LHCN-M2 (cell line): Measurements from ENCODE around the gene IPP. TPM values are rescaled to one million over a fixed set of nuclear protein-coding genes. Genes with fewer than 3 reads are reported as not detected.
"Not testable (repeated sequence)": the region's sequence is repeated elsewhere in the genome, so short reads cannot be mapped to it uniquely, and the experiment has no call there.

Source experiments
- DNase-seq: peaks from one replicate; pipeline ENCODE4 v3.0.0-alpha.2; 2012; ENCODE audit warnings: low read depth
- total RNA-seq: library from RNA; depleted of rRNA; stranded (reverse); fragments of >200 nt; gene quantifications from 2 replicates; pipeline ENCODE4 v1.2.3, GENCODE V29; 2014

The IPP gene
- total RNA-seq, 1 experiment from 2014 or later, result 11.5 TPM

DNA sequence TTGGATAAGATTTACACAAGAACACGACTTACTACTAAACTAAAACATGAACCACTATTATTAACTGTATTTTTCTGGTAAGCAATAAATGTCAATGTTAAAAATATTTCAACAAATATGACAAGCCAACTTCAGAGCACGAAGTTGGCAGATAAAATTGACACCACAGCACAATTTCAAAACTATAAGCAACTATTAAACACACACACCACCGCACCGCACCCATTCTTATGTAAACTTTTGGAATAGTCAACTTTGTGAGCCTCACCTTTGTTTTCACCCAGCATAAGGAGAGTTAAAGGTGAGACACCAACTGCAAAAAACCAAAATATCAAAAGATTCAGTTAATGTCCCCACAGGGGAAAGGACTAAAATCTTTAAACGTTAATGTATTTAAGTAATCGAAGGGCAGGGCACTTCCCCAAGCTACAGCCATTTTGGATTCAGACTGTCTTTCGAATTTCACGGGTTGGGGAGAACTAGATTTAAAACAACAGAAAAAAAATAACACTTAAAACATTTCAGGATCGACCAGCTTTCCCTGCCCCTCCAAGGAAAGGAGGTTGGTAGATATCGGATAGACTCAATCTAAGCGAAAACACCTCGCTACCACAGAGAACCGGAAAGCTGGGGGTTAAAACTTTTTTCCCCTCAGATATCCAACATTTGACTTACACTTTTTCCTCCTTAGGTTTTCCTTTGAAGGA, 65.0 kb downstream of the IPP start:
- peak; percentile 3 for DNase-seq

DNA sequence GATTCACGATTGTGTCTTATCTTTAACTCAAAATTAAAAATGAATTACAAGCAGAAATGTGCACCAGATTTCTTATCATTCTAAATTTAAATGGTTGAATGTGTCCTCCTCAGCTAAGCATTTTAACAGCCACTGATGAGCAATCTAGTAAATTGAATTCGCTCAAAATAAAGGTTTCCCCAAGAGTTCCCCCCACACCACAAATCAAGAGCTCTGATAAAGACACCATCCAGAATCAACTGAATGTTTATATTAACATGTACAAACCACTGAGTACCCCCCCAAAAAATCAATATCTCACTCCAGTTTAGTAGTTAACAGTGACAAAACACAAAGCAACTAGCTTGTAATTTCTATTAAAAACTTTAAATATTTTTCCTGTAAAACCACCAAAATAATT, 66.1 kb downstream of the IPP start:
- DNase-seq, result no peak

DNA sequence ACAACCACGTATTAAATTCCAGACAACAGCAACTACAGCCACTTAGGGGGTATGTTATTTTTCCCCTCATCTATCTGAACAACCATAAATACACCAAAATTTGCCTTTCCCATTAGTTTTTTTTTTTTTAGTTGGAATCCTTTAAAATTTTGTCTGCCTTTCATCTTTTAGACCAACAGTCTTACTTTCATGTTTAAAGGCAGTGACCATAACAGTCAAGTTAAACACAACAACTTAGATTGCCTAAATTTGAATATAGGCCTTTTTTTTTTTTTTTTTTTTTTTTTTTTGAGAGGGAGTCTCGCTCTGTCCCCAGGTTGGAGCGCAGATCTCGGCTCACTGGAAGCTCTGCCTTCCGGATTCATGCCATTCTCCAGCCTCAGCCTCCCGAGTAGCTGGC, 67.5 kb downstream of the IPP start:
- DNase-seq, result no peak

DNA sequence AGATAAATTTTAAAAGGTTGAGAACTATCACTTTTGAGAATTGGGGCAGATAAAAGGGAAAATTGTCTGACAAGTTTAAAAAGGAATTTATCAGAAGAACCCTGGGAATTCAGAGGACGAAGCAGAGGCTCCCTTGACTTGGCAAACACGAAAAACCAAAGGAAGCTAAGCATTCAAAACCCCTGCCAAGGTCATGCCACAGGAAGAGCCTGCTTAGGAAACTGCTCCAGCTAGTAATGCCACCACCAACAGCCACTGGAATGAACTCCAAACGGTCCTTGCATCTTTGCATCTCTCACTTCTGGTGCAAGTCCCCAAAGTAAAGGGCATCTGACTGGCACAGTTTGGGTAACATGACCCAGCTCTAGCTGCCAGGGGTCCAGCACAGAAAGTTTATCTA, 71.3 kb downstream of the IPP start:
- peak; percentile 36 for DNase-seq

DNA sequence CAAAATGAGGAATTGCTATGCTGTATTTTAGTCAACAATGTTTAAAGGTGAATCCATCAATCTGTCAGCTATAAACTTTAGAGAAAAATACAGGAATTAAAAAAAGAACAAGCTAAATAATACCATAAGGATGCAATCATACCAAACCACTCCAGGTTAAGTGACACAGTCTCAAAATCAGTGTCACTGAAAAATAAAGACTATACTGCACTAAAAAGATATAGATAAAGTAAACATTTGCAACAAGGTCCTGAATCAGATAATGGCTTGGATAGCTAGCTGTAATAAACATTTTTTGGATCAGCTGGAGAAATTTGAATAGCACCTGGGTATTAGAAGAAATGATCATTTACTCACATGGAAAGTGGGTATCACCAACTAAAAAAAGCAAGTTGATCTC, 72.0 kb downstream of the IPP start:
- no peak for DNase-seq

DNA sequence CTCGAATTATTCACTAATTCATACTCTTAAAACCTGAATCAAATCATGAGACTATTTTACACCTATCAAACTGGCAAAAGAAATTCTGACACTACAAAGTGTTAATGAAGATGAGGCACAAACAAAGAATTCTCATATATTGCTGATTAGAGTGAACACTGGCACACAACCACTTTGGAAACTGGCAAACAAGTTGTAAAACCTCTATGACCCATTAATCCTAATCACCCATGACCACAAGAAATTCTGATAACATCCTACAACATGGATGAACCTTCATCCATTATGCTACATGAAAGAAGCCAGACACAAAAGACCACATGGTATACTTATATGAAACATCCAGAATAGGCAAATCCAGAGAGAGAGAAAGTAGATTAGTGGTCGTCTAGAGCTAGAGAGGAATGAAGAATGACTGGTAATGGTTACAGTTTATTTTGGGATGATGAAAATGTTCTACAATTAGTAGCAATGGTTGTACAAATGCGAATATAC, 72.7 kb downstream of the IPP start:
- no peak for DNase-seq

DNA sequence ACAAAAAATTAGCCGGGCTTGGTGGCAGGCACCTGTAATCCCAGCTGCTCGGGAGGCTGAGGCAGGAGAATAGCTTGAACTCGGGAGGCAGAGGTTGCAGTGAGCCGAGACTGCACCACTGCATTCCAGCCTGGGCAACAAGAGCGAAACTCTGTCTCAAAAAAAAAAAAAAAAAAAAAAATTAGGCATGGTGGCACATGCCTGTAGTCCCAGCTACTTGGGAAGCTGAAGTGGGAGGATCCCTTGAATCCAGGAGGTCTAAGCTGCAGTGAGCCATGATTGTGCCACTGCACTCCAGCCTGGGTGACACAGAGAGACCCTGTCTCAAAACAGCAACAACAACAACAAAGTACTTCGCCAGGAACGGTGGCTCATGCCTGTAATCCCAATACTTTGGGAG, 73.9 kb downstream of the IPP start:
- not testable (repeated sequence) for DNase-seq

DNA sequence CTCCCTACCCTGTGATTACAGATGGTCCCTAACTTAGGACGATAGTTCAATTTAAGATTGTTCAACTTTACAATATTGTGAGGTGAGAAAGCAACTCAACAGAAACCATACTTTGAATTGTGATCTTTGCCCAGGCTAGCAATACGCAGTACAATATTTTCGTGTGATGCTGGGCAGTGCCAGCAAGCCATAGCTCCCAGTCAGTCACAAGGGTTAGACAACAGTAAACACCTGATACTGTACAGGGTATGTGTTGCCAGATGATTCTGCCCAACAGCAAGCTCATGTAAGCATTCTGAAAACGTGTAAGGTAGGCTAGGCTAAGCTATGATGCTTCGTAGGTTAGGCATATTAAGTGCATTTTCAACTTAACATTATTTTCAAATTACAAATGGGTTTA, 76.0 kb downstream of the IPP start:
- DNase-seq, result no peak

DNA sequence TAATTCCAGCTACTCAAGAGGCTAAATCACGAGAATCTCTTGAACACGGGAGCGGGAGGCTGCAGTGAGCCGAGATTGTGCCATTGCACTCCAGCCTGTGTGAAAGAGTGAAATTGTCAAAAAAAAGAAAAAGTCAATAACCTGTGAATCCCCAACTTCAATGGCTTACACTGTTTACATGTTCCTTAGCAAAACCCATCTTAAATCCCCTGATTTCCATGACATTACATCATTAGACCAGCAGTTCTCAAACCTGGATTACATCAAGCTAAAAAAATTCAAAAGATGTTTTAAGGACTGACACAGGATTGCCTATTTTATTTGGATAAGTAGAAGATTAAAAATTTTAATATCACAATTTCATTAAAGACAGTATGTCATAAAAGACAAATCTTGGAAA, 76.5 kb downstream of the IPP start:
- no peak for DNase-seq

DNA sequence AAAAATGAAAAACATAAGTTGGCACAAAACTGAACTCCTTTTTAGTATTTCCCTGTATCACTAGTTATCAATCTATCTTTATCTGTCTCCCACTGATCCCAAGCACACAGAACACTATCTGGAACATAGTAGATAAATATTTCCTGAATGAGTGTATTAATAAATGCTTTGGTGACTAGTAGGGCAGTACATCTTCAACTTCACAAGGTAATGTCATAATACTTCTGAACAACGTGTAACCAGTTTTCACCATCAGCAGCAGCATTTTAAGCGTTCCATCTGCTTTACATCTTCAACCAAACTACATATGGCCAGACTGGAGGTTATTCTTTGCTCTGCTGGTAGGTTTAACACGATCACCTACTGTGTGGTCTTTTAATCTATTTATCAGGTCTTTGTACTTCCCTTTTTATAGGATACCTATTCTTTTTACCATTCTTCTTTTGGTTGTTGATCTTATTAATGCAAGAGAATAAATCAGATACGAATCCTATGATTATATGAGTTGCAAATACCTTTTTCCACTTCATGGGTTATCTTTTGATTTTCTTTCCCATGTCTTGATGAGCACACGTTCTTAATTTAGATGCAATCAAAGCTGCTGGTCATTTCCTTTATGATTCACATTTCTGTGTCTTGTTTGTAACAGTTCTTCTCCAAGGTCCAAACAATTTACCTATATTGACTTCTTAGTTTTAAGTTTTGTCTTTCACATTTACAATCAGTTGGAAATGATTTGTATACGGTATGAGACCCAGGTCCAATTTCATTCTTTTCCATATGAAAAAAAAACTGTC, 80.4 kb downstream of the IPP start:
- DNase-seq, result no peak

DNA sequence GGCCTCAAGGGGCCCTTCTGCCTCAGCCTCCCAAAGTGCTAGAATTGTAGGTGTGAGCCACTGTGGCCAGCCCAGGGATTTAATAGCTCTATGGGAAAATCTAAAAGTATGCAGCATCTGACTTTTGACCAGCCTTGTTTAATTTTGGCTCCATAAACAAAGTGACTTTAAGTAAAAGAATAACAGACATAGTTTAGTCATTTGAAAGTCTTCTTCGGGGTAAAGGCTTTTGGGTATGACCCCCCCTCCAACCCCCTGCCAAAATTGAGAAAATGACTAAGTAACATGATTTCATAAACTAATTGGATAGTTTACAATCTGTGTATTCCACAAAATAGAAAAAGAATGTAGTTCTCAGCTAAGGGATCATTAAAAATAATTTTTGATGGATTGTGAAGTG, 81.1 kb downstream of the IPP start:
- DNase-seq, result no peak

DNA sequence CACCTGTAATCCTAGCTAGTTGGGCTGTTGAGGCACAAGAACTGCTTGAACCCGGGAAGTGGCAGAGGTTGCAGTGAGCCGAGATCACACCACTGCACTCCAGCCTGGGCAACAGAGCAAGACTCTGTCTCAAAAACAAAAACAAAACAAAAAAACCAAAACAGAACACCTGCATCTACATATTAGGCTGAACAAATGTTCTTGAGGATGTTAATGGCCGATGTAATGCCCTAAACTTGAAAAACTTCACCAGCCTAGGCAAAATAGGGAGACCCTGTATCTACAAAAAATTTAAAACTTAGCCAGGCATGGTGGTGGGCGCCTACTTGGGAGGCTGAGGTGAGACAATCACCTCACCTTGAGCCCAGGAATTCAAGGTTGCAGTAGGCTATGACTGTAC, 81.9 kb downstream of the IPP start:
- DNase-seq, result no peak

DNA sequence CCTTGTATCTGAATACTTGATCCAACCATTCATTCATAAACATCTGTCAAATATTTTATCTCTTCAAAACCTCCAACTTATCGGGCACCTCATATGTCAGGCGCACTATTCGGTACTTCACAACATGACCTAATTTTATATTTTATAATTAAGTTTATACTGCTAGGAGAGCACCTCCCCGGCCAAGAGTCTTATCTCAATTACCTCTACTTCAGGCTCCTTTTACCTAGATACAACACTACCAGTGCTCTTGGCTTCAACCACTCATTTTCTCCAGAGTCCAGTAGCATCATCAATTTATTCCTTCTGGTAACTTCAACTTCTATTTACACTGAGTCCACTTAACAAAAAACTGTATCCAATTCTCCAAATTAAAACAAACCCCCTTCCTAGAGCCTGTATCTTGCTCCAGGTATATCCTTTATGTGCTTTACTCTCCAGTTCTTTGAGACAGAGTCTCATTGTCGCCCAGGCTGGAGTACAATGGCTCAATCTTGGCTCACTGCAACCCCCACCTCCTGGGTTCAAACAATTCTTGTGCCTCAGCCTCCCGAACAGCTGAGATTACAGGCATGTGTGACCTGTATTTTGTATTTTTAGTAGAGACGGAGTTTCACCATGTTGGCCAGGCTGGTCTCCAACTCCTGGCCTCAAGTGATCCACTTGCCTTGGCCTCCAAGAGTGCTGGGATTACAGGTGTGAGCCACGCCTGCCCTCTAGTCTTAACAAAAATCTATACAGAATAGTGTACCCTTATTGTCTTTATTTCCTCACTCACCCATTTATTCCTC, 82.9 kb downstream of the IPP start:
- DNase-seq, result no peak

DNA sequence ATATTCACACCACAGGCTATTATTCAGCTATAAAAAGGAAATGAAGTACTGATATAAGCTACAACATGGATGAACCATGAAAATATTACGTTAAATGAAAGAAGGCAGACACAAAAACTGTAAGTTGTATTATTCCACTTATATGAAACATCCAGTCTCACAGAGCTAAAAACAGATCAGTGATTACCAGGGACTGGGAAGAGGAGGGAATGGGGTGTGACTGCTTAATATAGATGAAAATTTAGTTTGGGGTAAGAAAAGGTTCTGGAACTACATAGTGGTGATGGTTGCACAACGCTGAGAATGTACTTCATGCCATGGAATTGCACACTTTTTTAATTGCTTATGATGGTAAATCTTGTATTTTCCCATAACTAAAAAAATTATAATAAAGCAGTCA, 83.6 kb downstream of the IPP start:
- no peak for DNase-seq

DNA sequence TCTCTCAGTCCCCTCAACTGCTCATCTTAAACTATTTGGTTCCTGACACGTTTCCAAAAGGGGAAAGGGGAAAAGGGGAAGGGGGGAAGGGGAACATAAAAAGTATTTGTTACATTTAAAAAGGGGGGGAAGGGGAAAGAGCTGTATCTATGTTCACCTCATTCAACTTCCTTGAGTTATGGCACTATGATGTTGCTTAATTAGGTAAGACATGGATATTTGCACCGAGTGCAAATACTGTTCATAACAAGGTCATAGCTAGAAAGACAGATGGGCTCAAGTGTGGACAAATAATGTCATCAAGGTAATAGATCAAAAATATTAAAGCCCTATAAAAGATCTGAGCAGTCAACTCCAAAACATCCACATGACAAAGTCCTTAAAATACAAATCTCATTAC, 90.1 kb downstream of the IPP start:
- no peak for DNase-seq

DNA sequence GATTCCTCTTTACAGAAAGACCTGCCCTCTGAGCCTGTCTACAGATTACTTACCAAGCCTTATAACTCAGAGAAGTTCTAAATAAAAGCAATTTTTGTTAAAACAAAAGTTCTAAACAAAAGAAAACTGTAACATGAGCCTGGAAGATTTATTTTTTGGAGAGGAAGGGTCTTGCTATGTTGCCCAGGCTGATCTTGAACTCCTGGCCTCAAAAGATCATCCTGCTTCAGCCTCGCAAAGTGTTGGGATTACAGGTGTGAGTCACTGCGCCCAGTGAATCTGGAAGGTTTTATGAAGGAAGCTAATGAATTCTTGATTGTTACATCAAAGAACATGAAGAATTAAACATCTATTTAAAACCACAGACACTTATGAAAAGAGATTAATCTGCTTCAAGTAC, 91.2 kb downstream of the IPP start:
- DNase-seq, result no peak

DNA sequence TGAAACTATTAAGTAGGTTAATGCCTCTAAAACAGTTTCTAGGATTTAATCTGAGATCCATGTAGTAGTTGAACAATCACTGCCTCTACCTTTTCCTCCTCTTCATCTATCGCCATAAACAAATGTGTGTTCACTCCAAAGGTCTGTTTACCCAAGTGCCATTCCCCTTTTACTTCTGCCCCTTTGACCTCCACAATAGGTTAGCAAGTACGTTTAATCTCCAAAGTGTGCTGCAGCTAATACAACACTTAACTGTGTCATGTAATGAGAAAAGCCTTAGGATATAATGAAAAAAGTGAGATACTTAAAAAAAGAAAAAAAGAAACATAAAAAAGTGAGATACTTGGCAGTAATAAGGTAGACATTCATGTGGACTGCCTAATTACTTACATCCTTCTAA, 92.3 kb downstream of the IPP start:
- DNase-seq, result no peak

DNA sequence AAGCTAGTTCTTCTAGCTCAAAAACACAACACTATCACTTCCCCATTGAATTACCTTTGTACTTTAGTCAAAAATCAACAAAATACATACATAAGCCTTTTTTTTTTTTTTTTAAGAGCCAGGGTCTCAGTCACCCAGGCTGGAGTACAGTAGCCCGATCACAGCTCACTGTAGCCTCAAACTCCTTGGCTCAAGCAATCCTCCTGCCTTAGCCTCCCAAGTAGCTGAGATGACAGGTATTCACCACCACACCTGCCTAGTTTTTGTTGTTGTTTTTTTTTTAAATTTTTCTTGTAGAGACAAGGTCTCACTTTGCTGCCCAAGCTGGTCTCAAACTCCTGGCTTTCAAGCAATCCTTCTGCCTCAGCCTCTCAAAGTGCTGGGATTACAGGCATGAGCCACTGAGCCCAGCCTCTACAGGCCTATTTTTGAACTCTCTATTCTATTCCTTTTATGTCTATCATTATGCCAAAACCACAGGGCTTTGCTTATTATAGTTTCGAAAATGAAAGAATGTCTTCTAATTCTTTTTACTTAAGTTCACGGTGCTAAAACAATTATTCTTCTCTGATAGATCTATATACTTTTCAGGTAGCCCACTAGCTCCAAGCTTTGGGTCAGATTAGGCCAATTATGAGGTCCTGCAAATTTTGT, 93.8 kb downstream of the IPP start:
- DNase-seq, result no peak

DNA sequence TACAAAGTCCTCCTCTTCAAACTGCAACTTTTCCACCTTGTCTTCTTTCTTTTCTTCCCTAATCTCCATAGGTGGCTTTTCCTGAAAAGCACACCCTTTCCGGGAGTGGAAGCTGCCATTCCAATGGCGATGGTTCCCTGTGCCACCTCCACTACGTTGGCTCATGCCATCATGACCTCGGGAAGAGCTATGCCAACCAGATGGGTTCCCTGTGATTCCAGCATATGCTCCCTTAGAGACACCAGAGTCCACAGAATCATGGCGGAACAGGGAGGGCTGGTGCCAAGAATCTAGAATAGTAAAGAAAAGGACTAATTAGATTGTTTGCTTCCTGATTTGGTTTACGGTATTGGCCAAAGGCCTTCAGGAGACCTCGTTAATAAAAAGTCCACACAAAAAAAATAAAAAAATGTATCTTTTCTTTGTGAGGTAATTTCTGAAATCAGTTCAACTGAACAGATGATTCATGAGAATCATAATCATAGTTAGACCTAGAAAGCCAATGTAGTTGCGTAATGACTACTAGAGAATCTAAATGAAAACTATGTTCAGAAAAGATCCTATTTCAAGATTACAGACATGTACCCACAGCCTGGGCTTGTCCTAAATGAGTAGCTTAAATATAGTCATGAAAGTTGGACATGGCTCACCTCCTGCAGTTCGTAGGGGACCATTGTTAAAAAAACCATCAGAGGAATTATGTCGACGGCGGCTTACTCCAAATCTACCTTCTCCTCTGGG, 95.7 kb downstream of the IPP start:
- peak; percentile 63 for DNase-seq
